Mesothelial cell of epicardium (in vitro differentiated cells): Measurements from ENCODE around the gene TRIP10. TPM values are rescaled to one million over a fixed set of nuclear protein-coding genes. Genes with fewer than 3 reads are reported as not detected.
A peak's percentile ranks its signal among the peaks of the same experiment; 100 is the strongest.
"Not testable (repeated sequence)": the region's sequence is repeated elsewhere in the genome, so short reads cannot be mapped to it uniquely, and the experiment has no call there.

ENCODE experiments used
- DNase-seq, 2 experiments: peaks; one replicate each; pipeline ENCODE4 v3.0.0; 2021; ENCODE audit warnings: low spot score in 2 of 2; ENCODE audit not compliant: unreplicated experiment in 2 of 2
- H3K27ac Mint-ChIP-seq: 2 replicates; pipeline ENCODE4 v1.8.0; 2021; ENCODE audit warnings: mixed read lengths
- H3K27me3 Mint-ChIP-seq: 2 replicates; pipeline ENCODE4 v1.8.0; 2021; ENCODE audit warnings: low read depth, mixed read lengths
- H3K36me3 Mint-ChIP-seq: 2 replicates; pipeline ENCODE4 v1.8.0; 2021; ENCODE audit warnings: mixed read lengths
- H3K4me1 Mint-ChIP-seq: 2 replicates; pipeline ENCODE4 v1.8.0; 2021; ENCODE audit warnings: mixed read lengths
- H3K4me3 Mint-ChIP-seq: 2 replicates; pipeline ENCODE4 v1.8.0; 2021; ENCODE audit warnings: mild to moderate bottlenecking, moderate library complexity, mixed read lengths
- H3K9me3 Mint-ChIP-seq: 2 replicates; pipeline ENCODE4 v1.8.0; 2021; ENCODE audit warnings: mixed read lengths
- CTCF ChIP-seq: fragments of 200-600 bp; sonication (generic); IDR thresholded peaks from one replicate; pipeline ENCODE4 v1.5.0; 2021; ENCODE audit warnings: antibody characterized with exemption; ENCODE audit not compliant: unreplicated experiment
- total RNA-seq: library from RNA; stranded (reverse); gene quantifications from 3 replicates; pipeline ENCODE4 v1.2.1, GENCODE V29; 2021

Gene TRIP10
- total RNA-seq, 1 donor from 2014 or later: 73.2 TPM

- TF ChIP-seq CTCF: no peak
- Mint-ChIP-seq H3K4me3 (peak within 1 kb of the TSS; percentile 68), H3K4me1 (peaks cover 21% of the 10 kb centered on the region), H3K27me3 (peaks cover 28% of the 10 kb centered on the region), H3K36me3 (no peaks in the 10 kb centered on the region), H3K27ac (peak within 1 kb of the TSS; percentile 94), H3K9me3 (no peaks in the 10 kb centered on the region)
- peak; percentile 72 to 86 for DNase-seq
These were observed 28.1 kb downstream of the TRIP10 start, which contains the start of gene SH2D3A for GRCh38 chr19:6767357-6768235. TSS of gene SH2D3A (minus strand) at chr19:6767435. CDS start at chr19:6763748, 3,687 bp downstream.

GRCh38 chr19:6768236-6768785 lies 28.8 kb downstream of the TRIP10 start:
- no peak for TF ChIP-seq CTCF
- Mint-ChIP-seq H3K27me3 (peaks cover 28% of the 10 kb centered on the region), H3K4me1 (peaks cover 21% of the 10 kb centered on the region), H3K27ac (peak overlapping the region; percentile 12), H3K36me3 (no peaks in the 10 kb centered on the region), H3K9me3 (no peaks in the 10 kb centered on the region), H3K4me3 (peak overlapping the region; percentile 36)
- no peak for DNase-seq

GRCh38 chr19:6769006-6769619 lies 29.6 kb downstream of the TRIP10 start:
- Mint-ChIP-seq H3K36me3 (no peaks in the 10 kb centered on the region), H3K4me1 (peaks cover 21% of the 10 kb centered on the region), H3K27me3 (peaks cover 28% of the 10 kb centered on the region), H3K9me3 (no peaks in the 10 kb centered on the region), H3K4me3 (no peak overlapping the region), H3K27ac (no peak overlapping the region)
- no peak for TF ChIP-seq CTCF
- DNase-seq: no peak

GRCh38 chr19:6771648-6772027 lies 32.2 kb downstream of the TRIP10 start:
- H3K36me3 Mint-ChIP-seq, H3K27ac Mint-ChIP-seq: not testable (repeated sequence)
- H3K27me3 Mint-ChIP-seq: peaks cover 16% of the 10 kb centered on the region

GRCh38 chr19:6772028-6772865 lies 32.8 kb downstream of the TRIP10 start, which contains the start of gene VAV1:
TSS of gene VAV1 (plus strand) at chr19:6772708. CDS start at chr19:6772808, 100 bp downstream.
- Mint-ChIP-seq H3K27ac (no peak within 1 kb of the TSS), H3K9me3 (peaks cover 4% of the 10 kb centered on the region), H3K4me3 (no peak within 1 kb of the TSS), H3K27me3 (peaks cover 11% of the 10 kb centered on the region), H3K4me1 (peaks cover 3% of the 10 kb centered on the region), H3K36me3 (no peaks in the 10 kb centered on the region)
- no peak for DNase-seq
- TF ChIP-seq CTCF: no peak

More at GRCh38 chr19:6771648-6772027, 32.2 kb downstream of the TRIP10 start:
- H3K4me1 Mint-ChIP-seq, H3K9me3 Mint-ChIP-seq, DNase-seq, H3K4me3 Mint-ChIP-seq: not testable (repeated sequence)
